Kidney (tissue), 14 donors: ENCODE results near the gene MRPL14. TPM values are rescaled to one million over a fixed set of nuclear protein-coding genes. Genes with fewer than 3 reads are reported as not detected.
A peak's percentile ranks its signal among the peaks of the same experiment; 100 is the strongest.

ENCODE experiments used
- DNase-seq, 5 donors: peaks; one replicate each; pipeline ENCODE4 v3.0.0-alpha.2; 2013 to 2020
- FAIRE-seq: peaks from 2 replicates; lab custom pipeline; 2012; peaks lifted over from hg19 to GRCh38; lab: Jason Lieb, UNC
- H3K27ac ChIP-seq, 2 donors: one replicate each; pipeline ENCODE4 v1.7.0; 2013; ENCODE audit warnings: low read depth in 2 of 2, low read length in 2 of 2, inconsistent platforms in 1 of 2
- H3K27me3 ChIP-seq: one replicate; pipeline ENCODE4 v1.7.1; 2013; ENCODE audit warnings: low read length, inconsistent platforms; ENCODE audit not compliant: control insufficient read depth, insufficient read depth
- H3K36me3 ChIP-seq, 3 donors: one replicate each; pipeline versions ENCODE4 v1.7.0 to v1.7.1; 2013; ENCODE audit warnings: low read length in 3 of 3, control low read depth in 1 of 3, inconsistent platforms in 1 of 3; ENCODE audit not compliant: insufficient read depth in 3 of 3, control insufficient read depth in 2 of 3
- H3K4me1 ChIP-seq, 3 donors: one replicate each; pipeline versions ENCODE4 v1.7.0 to v1.7.1; 2013; ENCODE audit warnings: low read length in 3 of 3, inconsistent platforms in 1 of 3, low read depth in 1 of 3; ENCODE audit not compliant: control insufficient read depth in 2 of 3, insufficient read depth in 2 of 3
- H3K4me3 ChIP-seq, 3 donors: one replicate each; pipeline versions ENCODE4 v1.7.0 to v1.8.1; 2013; ENCODE audit warnings: low read length in 3 of 3, control low read depth in 1 of 3, inconsistent platforms in 1 of 3
- H3K9ac ChIP-seq, 3 donors: one replicate each; pipeline versions ENCODE4 v1.7.0 to v1.7.1; 2013; ENCODE audit warnings: low read length in 3 of 3, control low read depth in 1 of 3, inconsistent platforms in 1 of 3
- H3K9me3 ChIP-seq, 3 donors: one replicate each; pipeline versions ENCODE4 v1.7.0 to v1.7.1; 2013; ENCODE audit warnings: low read length in 3 of 3, control low read depth in 1 of 3, inconsistent platforms in 1 of 3; ENCODE audit not compliant: control insufficient read depth in 2 of 3, insufficient read depth in 1 of 3
- CTCF ChIP-seq: IDR thresholded peaks from 3 replicates; pipeline ENCODE4 v1.5.1; 2012; ENCODE audit warnings: mild to moderate bottlenecking, moderate library complexity, borderline replicate concordance; ENCODE audit not compliant: insufficient read depth; ENCODE audit errors: extremely low read depth
- intact Hi-C: fragments of 100-400 bp; cut with DNase I; formaldehyde crosslinking; loops from one replicate; pipeline ENCODE4 v1.11.1; 2022
- polyA plus RNA-seq: library from polyadenylated mRNA; stranded (reverse); fragments of 350-450 nt; fragmentation: Illumina TruSeq; extraction: RNeasy Lipid Tissue Mini Kit (QIAGEN cat#74804); gene quantifications from one replicate; pipeline ENCODE4 v1.2.3, GENCODE V29; 2014; ENCODE audit warnings: low read depth, low replicate concordance; ENCODE audit not compliant: insufficient read depth
- total RNA-seq: library from RNA; stranded (reverse); fragmentation: NEBNext Ultra II Directional; extraction: Animal tissue kit (Norgen Biotek cat#: 25700); gene quantifications from one replicate; pipeline ENCODE4 v1.2.1, GENCODE V29; 2021
- donor health status: control.
- donor health status: control.
- donor health status: control.
- donor health status: control.
- donor health status: control.
- donor health status: DM: yes; HTN: yes; CAD: no.
- donor health status: Normal renal cell carcinoma (clear cell type).

The MRPL14 gene
- total and polyA plus RNA-seq, 2 donors from 2014 or later: 27.9 to 71.5 TPM

- H3K4me3 ChIP-seq: no peak overlapping the region
- no peaks in the 10 kb centered on the region for H3K9me3 ChIP-seq
- no peaks in the 10 kb centered on the region for H3K27me3 ChIP-seq
- no peak overlapping the region for H3K27ac ChIP-seq
- intact Hi-C loops: no loop called here
- H3K9ac ChIP-seq: no peak overlapping the region
- DNase-seq (no peak), FAIRE-seq (no peak)
- no peak for TF ChIP-seq CTCF
- H3K36me3 ChIP-seq: no peaks in the 10 kb centered on the region
- H3K4me1 ChIP-seq: no peaks in the 10 kb centered on the region
Observed at GRCh38 chr6:44157152-44157521, 29.9 kb upstream of the MRPL14 start.

DNA sequence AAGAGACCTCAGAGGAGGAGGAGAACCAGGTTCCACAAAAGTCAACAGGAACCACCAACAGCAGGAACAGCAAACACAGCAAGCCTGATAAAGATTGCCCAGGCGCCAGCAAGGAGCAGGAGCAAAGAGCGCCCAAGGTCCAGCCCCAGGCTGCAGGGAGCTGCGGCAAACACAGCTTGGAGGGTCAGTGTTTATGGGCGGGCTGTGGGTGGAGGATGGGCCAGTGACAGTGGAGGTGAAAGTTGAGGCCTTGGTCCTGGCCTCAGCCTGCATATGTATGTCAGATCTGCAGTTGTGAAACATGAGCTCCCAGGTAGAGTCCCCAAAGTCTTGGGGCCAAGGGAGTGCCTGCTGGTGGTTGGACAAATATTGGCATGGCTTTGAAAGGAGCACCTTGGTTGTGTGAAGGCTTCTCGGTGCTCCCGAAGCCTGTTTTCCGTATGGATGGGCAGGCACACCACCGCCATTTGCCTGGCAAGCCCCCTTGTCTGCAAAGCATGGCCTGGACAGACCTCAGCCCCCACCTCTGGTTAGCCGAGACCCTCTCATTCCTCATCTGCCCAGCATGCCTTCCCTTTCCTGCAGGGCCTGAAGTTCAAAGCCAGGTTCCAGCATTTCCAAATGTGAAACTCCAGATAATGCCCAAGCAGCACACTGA, 29.4 kb upstream of the MRPL14 start:
- DNase-seq: peak in 1 of 5 donors; percentile 25
- no peaks in the 10 kb centered on the region for H3K36me3 ChIP-seq
- H3K27me3 ChIP-seq: no peaks in the 10 kb centered on the region
- no peak overlapping the region for H3K27ac ChIP-seq
- H3K9ac ChIP-seq: no peak overlapping the region
- no peaks in the 10 kb centered on the region for H3K9me3 ChIP-seq
- no peak for FAIRE-seq
- intact Hi-C loops: no loop called here
- no peaks in the 10 kb centered on the region for H3K4me1 ChIP-seq
- no peak overlapping the region for H3K4me3 ChIP-seq
- TF ChIP-seq CTCF: no peak

GRCh38 chr6:44154067-44154466, 26.8 kb upstream of the MRPL14 start:
- Histone ChIP-seq H3K27me3 (no peaks in the 10 kb centered on the region), H3K36me3 (peaks cover 0 to 6% (median 0%) of the 10 kb centered on the region in 3 donors), H3K4me3 (no peak overlapping the region), H3K9me3 (no peaks in the 10 kb centered on the region), H3K9ac (no peak overlapping the region), H3K27ac (no peak overlapping the region), H3K4me1 (no peaks in the 10 kb centered on the region)
- FAIRE-seq (no peak), DNase-seq (no peak)
- intact Hi-C loops: loop anchor here (5.0 kb wide), 1 partner anchor 52 kb away; no protein-coding TSS in a partner anchor
- TF ChIP-seq CTCF: no peak
